ENCODE results near the gene PTPRD.
"Not testable (repeated sequence)": the region's sequence is repeated elsewhere in the genome, so short reads cannot be mapped to it uniquely, and the experiment has no call there.

PTPRD gene

GRCh38 chr9:9560382-9561035 is 1052.3 kb downstream of the PTPRD start:
- DNase-seq: no peak

DNA sequence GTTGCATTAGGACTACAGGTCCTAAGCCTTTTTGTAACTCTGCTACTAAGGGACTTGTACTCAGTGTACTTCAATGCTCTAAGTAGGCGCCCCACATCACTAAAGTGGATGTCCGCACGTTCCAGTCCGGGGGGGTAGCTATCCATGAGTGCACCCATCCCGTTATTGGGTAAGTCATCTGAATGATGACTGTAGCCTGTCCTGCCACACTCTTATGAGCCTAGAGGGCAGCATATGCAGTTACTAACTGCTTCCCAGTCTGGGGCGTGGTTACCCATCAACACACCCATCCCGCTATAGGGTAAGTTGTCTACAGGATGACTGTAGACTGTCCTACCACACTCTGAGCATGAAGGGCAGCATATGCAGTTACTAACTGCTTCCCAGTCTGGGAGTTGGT is 1053.9 kb downstream of the PTPRD start:
- DNase-seq: no peak

DNA sequence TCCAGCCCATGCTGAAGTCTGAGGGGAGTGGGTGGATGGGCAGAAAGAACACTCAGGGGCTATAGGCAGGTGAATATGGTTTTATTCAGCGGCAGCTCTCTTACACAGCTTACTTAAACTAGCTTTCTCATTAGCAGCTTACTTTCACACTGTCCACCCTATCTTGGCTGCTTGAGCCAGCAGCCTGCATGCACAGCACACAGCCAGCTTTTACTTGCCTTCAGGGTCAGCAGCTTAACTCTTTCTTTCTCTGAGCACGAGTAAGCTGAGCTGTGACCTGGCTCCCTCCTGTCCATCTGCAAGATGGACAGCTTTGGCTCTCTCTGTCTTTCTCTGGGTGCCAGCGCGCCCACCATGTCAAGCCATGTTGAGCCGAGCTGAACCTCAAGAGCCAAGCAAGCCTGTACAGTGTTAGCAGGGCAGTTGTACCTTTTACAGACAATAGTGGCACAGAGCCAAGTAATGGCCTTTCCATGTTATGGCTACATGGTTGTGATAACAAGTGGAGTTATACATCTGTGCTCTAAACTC is 1054.9 kb downstream of the PTPRD start:
- no peak for DNase-seq

DNA sequence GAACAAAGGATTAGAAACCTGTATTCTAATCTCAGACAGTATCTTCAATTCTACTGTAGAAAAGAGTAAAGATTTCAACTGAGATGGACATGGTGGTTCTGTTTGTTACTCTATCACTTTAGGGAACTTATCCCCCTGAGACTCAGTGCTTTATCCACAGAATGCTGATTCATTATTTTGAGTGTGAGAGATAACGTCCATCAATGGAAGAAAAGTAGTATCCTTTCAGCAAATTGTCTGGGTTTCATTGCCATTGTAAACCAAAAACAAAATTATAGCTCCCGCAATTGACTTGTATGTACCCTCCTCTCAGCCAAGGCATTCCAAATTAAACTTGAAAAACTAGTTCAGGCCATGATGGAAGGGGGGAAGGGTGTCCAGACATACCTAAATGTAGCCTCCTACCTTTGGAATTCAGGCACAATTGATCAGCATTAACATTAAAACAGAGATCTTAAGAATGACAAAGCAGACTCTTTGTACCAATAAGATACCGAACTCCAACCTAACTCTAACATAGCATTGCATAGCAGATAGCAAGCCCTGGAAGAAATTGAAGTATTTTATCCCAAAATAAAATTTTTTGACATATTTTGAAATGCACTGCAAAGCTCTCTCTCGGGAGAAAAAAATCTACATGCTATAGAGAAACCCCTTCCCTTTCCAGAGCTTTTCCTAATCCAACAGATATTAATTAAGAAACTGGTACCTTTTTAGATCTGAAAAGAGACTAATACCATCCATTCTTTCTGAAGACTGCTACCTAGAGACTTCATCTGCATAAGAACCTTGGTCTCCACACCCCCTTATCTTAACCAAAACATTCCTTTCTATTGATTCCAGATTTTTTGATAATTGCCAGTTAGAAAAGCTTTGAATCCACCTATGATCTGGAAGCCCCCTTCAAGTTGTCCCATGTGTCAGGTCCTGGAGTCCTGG is 1055.7 kb downstream of the PTPRD start:
- DNase-seq: no peak

GRCh38 chr9:9552665-9553064 is 1060.1 kb downstream of the PTPRD start:
- DNase-seq: no peak

DNA sequence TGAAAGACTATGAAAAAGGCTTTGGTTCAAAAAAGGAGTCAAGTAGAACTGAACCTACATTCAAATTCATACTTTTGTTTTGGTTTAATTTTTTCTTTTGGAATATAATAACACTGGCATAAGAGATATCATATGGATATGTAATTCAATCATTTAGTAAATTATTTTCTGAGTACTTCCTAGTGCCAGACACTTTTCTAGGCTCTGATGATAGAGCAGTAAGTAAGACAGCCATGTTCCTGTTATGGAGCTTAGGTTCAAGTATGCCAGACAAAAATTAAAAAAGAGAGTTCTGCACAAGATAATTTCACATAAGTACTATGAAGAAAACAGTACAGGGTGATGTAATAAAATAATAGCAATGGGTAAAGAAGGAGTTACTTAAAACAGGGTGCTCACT is 1074.0 kb downstream of the PTPRD start:
- DNase-seq: no peak

- DNase-seq: no peak
These were observed 1074.4 kb downstream of the PTPRD start for GRCh38 chr9:9538356-9538755.

DNA sequence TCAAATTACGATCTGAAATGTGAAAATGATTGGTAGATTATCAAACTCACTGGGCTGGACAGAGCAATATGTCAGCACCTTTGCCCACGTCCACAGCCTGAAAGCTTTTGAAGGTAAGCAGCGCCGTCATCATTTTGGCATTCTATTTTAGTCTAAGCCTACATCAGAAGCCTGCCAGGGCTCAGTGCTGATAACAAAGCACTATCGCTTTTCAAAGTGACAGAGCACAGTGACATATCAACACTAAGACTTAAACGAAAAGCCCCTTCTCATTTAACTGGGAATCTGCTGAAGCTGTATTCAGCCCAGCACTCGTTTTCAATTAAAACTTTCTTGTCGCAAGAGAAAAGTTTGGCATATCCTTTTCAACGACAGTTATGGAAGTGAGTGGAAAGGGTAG is 1076.3 kb downstream of the PTPRD start:
- no peak for DNase-seq

- no peak for DNase-seq
These were observed 1089.2 kb downstream of the PTPRD start for GRCh38 chr9:9523476-9524139.

GRCh38 chr9:9522406-9522805 is 1090.4 kb downstream of the PTPRD start:
- no peak for DNase-seq

DNA sequence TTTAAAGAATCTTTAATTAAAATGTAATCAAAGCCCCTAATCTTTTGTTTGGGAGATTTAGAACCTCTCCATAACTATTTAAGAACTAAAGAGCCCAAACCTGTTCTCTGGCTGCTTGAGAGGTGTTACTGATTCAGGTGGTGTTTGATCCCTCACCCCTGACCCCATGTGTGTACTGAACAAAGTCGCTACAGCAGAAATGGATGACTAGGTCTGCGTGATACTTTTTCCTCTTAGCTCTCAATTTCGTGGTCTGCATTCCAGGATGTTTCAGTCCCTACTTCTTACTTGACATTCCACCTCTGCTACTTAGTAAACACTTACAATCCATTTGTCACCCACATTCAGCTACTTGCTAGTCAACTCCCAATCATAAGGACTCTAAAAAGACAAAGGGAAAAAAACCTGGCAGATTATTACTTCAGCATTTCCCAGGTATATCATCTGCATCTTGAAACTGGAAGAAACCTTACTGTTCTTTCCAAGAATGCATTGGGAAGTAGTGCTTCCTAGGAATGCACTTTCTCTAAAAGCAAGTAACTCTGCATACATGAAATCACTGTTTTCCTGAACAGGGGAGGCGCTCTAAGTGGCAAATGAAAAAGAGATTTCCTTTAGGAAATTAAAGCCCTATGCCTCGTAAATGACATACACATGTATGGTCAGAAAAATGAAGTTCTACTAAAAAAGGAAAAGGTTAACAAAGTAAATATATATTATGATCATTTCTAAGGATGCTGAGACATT is 1091.6 kb downstream of the PTPRD start:
- no peak for DNase-seq

DNA sequence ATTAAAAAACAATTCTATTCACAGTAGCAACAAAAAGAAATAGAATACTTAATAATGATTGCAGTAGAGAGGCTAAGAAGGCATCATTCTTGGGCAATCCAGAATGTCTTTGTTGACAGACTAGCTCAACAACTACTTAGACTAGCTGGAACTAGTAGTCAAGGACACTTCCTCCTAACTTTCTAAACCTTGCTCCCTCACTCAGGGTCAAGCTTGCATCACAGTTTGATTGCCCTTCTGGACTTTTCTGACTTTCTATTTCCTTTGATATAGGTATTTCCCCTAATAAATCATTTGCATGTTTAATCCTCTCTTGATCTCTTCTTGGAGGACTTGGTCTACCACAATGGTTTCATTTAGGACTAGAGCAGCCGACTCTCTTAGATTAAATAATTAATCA is 1107.9 kb downstream of the PTPRD start:
- DNase-seq: no peak

DNA sequence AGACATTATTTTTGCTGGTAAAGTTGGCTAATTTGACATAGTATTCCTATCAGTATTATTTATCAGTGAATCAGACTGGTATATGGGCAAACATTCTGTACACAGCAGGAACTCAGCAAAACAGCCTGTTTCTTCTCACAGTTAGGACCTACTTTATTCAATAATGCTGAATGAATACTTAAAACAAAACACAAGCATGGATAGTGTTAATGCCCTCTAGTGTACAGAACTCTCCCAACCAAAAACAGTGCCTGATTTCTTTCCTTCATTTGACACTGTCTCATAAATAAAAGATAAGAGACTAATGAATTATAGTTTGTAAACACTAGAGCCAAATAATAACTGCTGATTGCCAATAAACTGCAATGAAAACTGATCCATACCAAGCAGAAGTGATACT is 1113.3 kb downstream of the PTPRD start:
- DNase-seq: no peak

DNA sequence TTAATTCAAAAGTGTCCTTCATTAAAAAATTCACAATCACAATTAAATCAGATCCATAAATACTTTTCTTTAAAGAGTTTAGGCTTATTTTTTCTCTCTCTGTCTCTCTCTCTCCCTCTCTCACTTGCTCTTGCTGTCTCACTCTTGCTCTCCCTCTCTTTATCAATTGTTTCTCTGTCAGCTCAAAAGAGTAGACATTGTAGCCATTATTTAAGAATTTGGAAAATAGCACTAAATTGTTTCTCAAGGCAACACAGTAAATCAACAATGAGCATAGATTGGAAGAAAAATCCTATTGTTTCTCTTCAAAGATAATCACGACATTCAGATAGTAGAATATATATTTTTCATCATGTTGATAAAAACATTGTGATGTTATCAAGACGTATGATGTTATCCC is 1114.0 kb downstream of the PTPRD start:
- DNase-seq: no peak

DNA sequence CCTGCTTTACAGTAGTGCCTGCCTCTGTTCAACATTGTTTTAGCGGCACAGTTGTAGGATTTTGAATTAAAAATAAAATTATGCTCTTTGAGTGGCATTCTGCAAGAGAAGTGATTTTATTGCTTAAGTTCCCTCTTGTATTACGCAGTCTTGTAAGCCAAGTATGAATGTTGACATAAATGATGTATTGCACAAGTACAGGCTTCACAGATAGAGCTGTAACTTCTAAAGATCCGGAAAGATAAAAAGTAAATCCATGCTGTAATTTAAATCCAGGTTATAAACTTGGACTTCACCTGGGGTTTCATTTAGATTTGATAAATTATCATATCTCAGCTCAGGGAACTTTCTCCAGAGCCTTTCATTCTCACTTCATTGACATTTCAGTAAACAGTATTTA is 1114.7 kb downstream of the PTPRD start:
- no peak for DNase-seq

DNA sequence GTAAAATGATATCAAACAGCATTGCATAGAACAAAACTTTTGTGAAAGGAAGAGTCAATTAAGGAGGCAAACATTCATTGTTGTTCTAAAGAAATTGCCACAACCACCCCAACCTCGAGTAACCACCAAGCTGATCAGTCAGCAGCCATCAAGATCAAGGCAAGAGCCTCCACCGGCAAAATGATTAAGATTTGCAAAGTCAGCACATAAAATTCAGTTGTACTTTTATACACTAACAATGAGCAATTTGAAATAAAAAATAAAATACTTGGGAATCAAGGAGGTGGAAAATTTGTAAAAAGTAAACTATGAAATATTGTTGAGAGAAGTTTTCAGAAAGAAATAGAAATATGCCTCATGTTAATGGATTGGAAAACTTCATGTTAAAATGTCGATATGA is 1118.5 kb downstream of the PTPRD start:
- no peak for DNase-seq

GRCh38 chr9:9492506-9492905 is 1120.3 kb downstream of the PTPRD start:
- no peak for DNase-seq

- no peak for DNase-seq
These were observed 1123.6 kb downstream of the PTPRD start for GRCh38 chr9:9489183-9489582.

GRCh38 chr9:9483175-9483574 is 1129.6 kb downstream of the PTPRD start:
- DNase-seq: no peak

DNA sequence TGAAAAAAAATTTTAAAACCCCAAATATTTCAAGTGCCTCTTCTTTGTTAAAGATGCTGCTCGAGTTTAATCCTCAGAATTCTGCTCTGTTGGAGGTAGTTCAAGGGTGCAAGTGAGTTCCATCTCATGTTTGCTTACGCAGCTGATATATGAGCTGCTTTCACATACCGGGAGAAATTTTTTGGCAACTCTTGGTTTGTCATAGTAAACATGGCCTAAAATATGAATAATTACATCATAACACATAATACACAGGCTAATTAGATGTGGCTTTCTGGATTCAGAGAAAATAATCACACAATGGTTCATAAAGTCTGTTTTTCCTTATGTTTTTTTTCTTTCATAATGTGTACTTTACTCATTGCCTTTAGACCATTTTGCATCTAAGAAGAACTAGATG is 1134.1 kb downstream of the PTPRD start:
- no peak for DNase-seq

GRCh38 chr9:9469271-9469670 is 1143.5 kb downstream of the PTPRD start:
- DNase-seq: no peak

DNA sequence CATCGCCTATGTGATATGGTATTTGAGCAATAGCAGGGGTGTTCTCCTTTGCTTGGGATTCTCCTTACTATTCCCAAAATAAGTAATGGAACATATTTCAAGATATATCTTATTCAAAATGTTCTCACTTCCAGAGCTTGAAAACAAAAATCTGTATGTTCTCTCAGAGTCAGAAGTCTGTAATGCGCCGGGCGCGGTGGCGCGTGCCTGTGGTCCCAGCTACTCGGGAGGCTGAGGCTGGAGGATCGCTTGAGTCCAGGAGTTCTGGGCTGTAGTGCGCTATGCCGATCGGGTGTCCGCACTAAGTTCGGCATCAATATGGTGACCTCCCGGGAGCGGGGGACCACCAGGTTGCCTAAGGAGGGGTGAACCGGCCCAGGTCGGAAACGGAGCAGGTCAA is 1170.9 kb downstream of the PTPRD start:
- not testable (repeated sequence) for DNase-seq

GRCh38 chr9:9437641-9438040 is 1175.2 kb downstream of the PTPRD start:
- no peak for DNase-seq
